Activated CD8-positive, alpha-beta memory T cell treated with anti-CD3 and anti-CD28 coated beads, Interleukin-2, amount 50 U/mL, for 24 hours (primary cell): Measurements from ENCODE around the gene CFAP298.
"Not testable (repeated sequence)": the region's sequence is repeated elsewhere in the genome, so short reads cannot be mapped to it uniquely, and the experiment has no call there.

Source experiments
- DNase-seq: peaks from one replicate; pipeline ENCODE4 v3.0.0-alpha.2; 2020; ENCODE audit errors: extremely low read depth

The CFAP298 gene

GRCh38 chr21:32566741-32567389 lies 45.3 kb downstream of the CFAP298 start:
- DNase-seq, result no peak

- DNase-seq, result no peak
Observed at GRCh38 chr21:32565856-32566465, 46.2 kb downstream of the CFAP298 start.

GRCh38 chr21:32562915-32563314 lies 49.3 kb downstream of the CFAP298 start:
- DNase-seq, result no peak

DNA sequence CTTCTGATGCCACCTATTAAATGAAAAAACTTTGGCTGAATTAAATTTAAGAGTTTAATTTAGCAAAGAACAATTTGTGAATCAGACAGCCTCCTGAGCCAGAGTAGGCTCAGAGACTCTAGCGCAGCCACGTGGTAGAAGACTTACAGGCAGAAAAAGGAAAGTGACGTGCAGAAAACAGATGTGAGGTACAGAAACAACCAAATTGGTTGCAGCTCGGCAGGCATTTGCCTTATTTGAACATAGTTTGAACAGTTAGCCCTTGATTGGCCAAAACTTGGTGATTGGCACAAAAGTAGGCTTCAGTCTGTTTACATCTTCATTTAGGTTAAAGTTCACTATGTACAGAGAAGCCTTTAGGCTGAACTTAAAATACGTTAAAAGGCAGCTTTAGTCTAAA lies 49.8 kb downstream of the CFAP298 start:
- DNase-seq, result no peak

DNA sequence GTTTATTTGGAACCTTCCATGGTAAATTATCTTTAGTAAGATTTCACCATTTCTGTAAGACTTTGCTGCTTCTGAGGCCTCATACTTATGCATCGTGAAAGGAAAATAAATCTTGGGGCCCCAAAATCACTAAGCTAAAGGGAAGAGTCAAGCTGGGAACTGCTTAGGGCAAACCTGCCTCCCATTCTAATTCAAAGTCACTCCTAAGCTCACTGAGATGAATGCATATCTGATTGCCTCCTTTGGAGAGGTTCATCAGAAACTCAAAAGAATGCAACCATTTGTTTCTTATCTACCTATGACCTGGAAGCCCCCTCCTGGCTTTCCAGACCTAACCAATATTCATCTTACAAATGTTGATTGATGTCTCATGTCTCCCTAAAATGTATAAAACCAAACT lies 50.7 kb downstream of the CFAP298 start:
- not testable (repeated sequence) for DNase-seq

GRCh38 chr21:32560896-32561295 lies 51.3 kb downstream of the CFAP298 start:
- no peak for DNase-seq

DNA sequence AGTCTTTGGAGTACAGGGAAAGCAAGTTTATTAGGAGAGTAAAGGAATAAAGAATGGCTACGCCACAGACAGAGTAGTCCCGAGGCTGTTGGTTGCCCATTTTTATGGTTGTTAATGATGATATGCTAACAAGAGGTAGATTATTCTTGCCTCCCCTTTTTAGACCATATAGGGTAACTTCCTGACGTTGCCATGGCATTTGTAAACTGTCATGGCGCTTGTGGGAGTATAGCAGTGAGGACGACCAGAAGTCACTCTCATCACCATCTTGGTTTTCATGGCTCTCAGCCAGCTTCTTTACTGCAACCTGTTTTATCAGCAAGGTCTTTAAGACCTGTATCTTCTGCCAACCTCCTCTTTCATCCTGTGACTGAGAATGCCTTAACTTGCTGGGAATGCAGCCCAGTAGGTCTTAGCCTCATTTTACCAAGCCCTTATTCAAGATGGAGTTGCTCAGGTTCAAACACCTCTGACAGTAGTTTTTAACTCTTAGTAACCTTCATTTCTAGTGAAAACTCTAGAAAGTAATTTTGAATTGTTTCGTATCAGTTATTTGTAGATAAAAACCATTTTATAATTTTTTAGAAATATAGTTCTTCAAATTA lies 53.1 kb downstream of the CFAP298 start:
- no peak for DNase-seq

- DNase-seq, result no peak
Observed at GRCh38 chr21:32558106-32558505, 54.1 kb downstream of the CFAP298 start.

DNA sequence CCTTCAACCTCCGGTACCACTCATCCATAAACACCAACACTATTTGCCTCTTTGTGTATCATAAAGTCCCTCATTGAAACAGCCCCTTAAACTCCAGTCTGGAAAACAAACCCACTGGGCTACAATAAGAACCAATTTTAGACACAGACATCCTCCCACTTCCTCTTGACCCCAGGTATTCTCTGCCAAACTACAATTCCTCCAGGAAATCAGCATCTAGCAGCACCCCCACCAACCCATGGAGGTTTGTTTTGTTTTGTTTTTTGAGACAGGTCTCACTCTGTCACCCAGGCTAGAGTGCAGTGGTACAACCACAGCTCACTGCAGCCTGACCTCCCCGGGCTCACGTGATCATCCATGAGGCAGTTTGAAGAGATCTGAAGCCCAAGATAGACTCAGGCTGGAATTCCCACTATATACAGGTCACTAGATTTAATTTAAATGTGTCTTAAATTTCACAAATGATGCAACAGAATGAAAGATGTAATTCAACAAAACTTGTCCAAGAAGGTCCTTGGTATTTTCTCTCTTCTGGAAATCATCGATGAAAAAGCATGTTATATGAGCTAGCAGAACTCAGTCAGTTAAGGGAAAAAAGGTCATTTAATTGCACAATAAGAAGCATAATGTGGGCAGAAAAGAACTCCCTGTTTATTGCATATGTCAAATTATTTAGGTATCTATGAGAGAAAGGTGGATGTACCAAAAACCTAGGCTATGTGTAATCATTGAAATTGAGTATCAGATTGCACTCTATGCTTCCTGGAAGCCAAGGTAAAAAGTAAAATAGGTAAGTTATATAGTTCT lies 57.1 kb downstream of the CFAP298 start:
- DNase-seq, result no peak

DNA sequence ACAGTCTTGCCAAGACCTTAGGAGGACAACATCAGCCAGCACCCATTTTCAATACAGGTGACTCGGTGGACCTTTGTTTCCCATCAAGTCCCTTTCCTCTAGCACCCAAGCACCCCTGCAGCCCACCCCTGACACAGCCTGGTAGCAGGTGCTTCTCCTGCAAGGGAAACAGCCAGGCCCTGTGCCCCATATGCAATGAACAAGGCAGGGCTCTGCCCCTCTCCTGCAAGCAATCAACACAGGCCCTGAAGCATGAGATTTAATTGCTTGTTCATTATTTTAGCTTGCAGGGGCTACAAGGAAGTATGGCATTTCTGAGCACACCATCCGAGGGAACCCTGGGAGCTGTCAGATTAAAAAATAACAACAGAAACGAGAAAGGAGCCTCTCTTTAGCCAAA lies 62.3 kb downstream of the CFAP298 start:
- DNase-seq, result no peak

- DNase-seq, result no peak
Observed at GRCh38 chr21:32549440-32549839, 62.7 kb downstream of the CFAP298 start.
